Smooth muscle cell (in vitro differentiated cells): Measurements from ENCODE around the gene RELT. TPM values are rescaled to one million over a fixed set of nuclear protein-coding genes. Genes with fewer than 3 reads are reported as not detected.

Source experiments
- DNase-seq: peaks from one replicate; lab custom pipeline; 2025; ENCODE audit not compliant: unreplicated experiment; lab: John Stamatoyannopoulos, UW
- H2AFZ ChIP-seq: fragments of 200-600 bp; sonication (generic); 2 replicates; pipeline ENCODE4 v1.6.0; 2016; ENCODE audit warnings: antibody characterized with exemption, low read depth, mild to moderate bottlenecking
- H3F3A ChIP-seq: fragments of 200-600 bp; sonication (generic); 2 replicates; pipeline ENCODE4 v1.6.0; 2017; ENCODE audit warnings: antibody characterized with exemption, low read depth
- H3K27ac ChIP-seq: fragments of 200-600 bp; sonication (generic); 2 replicates; pipeline ENCODE4 v1.5.1; 2016; ENCODE audit warnings: low read depth, mild to moderate bottlenecking
- H3K27me3 ChIP-seq: fragments of 200-600 bp; sonication (generic); 2 replicates; pipeline ENCODE4 v1.6.1; 2016; ENCODE audit warnings: low read depth, mild to moderate bottlenecking
- H3K36me3 ChIP-seq: fragments of 200-600 bp; sonication (generic); 2 replicates; pipeline ENCODE4 v1.5.1; 2016; ENCODE audit warnings: low read depth
- H3K4me1 ChIP-seq: fragments of 200-600 bp; sonication (generic); 2 replicates; pipeline ENCODE4 v1.5.1; 2016; ENCODE audit warnings: low read depth
- H3K4me2 ChIP-seq: fragments of 200-600 bp; sonication (generic); 2 replicates; pipeline ENCODE4 v1.6.0; 2016; ENCODE audit warnings: mild to moderate bottlenecking
- H3K4me3 ChIP-seq: fragments of 200-600 bp; sonication (generic); 2 replicates; pipeline ENCODE4 v1.5.1; 2016; ENCODE audit warnings: mild to moderate bottlenecking
- H3K79me2 ChIP-seq: fragments of 200-600 bp; sonication (generic); 2 replicates; pipeline ENCODE4 v1.6.0; 2016; ENCODE audit warnings: low read depth, mild to moderate bottlenecking
- H3K9ac ChIP-seq: fragments of 200-600 bp; sonication (generic); 2 replicates; pipeline ENCODE4 v1.6.0; 2016; ENCODE audit warnings: low read depth
- H3K9me3 ChIP-seq: fragments of 200-600 bp; sonication (generic); replicated peaks from 2 replicates; pipeline ENCODE4 v1.5.1; 2016; ENCODE audit warnings: low read depth
- H4K20me1 ChIP-seq: fragments of 200-600 bp; sonication (generic); 2 replicates; pipeline ENCODE4 v1.6.0; 2016; ENCODE audit warnings: low read depth
- CTCF ChIP-seq: fragments of 200-600 bp; sonication (generic); IDR thresholded peaks from 2 replicates; pipeline ENCODE4 v1.5.1; 2017; ENCODE audit warnings: borderline replicate concordance, mild to moderate bottlenecking, antibody characterized with exemption; ENCODE audit not compliant: insufficient read depth, poor library complexity, severe bottlenecking
- WGBS: methylation state at CpG from one replicate; pipeline ENCODE4 v1.1.7; 2016; ENCODE audit warnings: low lambda C conversion rate; 5-methylcytosine and 5-hydroxymethylcytosine counted together
- polyA plus RNA-seq: library from polyadenylated mRNA; unstranded; fragments of >200 nt; fragmentation: Nextera tagmentation; extraction: Ambion mirVana; gene quantifications from 2 replicates; pipeline ENCODE4 v1.2.1, GENCODE V29; 2016
- total RNA-seq: library from RNA; depleted of rRNA; stranded (reverse); fragments of >200 nt; gene quantifications from 2 replicates; pipeline ENCODE4 v1.2.3, GENCODE V29; 2014

Gene RELT
- total and polyA plus RNA-seq, 2 experiments from 2014 or later = 4.3 to 5.5 TPM

GRCh38 chr11:73363147-73363546 lies 13.1 kb upstream of the RELT start:
- TF ChIP-seq CTCF = no peak
- Histone ChIP-seq H3K27ac (no peak overlapping the region), H3K4me3 (no peak overlapping the region), H3F3A (no peaks in the 10 kb centered on the region), H3K4me1 (no peaks in the 10 kb centered on the region), H3K36me3 (no peaks in the 10 kb centered on the region), H4K20me1 (no peaks in the 10 kb centered on the region), H3K9ac (no peak overlapping the region), H2AFZ (no peak overlapping the region), H3K79me2 (no peaks in the 10 kb centered on the region), H3K9me3 (no peaks in the 10 kb centered on the region), H3K27me3 (no peaks in the 10 kb centered on the region), H3K4me2 (no peak overlapping the region)
- 96% methylated on average over 9 of the region's 9 CpGs for WGBS
- no peak for DNase-seq

GRCh38 chr11:73365352-73366264 lies 10.6 kb upstream of the RELT start:
- Histone ChIP-seq H3F3A (no peaks in the 10 kb centered on the region), H3K9ac (no peak overlapping the region), H4K20me1 (no peaks in the 10 kb centered on the region), H2AFZ (no peak overlapping the region), H3K36me3 (no peaks in the 10 kb centered on the region), H3K27ac (no peak overlapping the region), H3K27me3 (no peaks in the 10 kb centered on the region), H3K9me3 (no peaks in the 10 kb centered on the region), H3K4me2 (no peak overlapping the region), H3K4me1 (no peaks in the 10 kb centered on the region), H3K4me3 (no peak overlapping the region), H3K79me2 (no peaks in the 10 kb centered on the region)
- no peak for DNase-seq
- no peak for TF ChIP-seq CTCF
- WGBS = 97% methylated on average over 24 of the region's 24 CpGs

- Histone ChIP-seq H3K79me2 (no peaks in the 10 kb centered on the region), H3K9ac (no peak overlapping the region), H3K4me3 (no peak overlapping the region), H3K9me3 (no peaks in the 10 kb centered on the region), H3K4me1 (no peaks in the 10 kb centered on the region), H3F3A (no peaks in the 10 kb centered on the region), H4K20me1 (no peaks in the 10 kb centered on the region), H3K27me3 (no peaks in the 10 kb centered on the region), H3K27ac (no peak overlapping the region), H3K36me3 (no peaks in the 10 kb centered on the region), H2AFZ (no peak overlapping the region), H3K4me2 (no peak overlapping the region)
- WGBS = 100% methylated on average over 4 of the region's 4 CpGs
- TF ChIP-seq CTCF = no peak
- DNase-seq = no peak
These were observed 10.0 kb upstream of the RELT start for GRCh38 chr11:73366265-73366610.

- WGBS = 96% methylated on average over 6 of the region's 6 CpGs
- Histone ChIP-seq H3K9ac (no peak overlapping the region), H3K4me3 (no peak overlapping the region), H3K4me2 (no peak overlapping the region), H3K27me3 (no peaks in the 10 kb centered on the region), H2AFZ (no peak overlapping the region), H4K20me1 (no peaks in the 10 kb centered on the region), H3F3A (no peaks in the 10 kb centered on the region), H3K36me3 (no peaks in the 10 kb centered on the region), H3K27ac (no peak overlapping the region), H3K9me3 (no peaks in the 10 kb centered on the region), H3K79me2 (no peaks in the 10 kb centered on the region), H3K4me1 (no peaks in the 10 kb centered on the region)
- no peak for DNase-seq
- TF ChIP-seq CTCF = no peak
These were observed 9.2 kb upstream of the RELT start for GRCh38 chr11:73366953-73367352.
